ENCODE results near the gene GNB1L. TPM values are rescaled to one million over a fixed set of nuclear protein-coding genes. Genes with fewer than 3 reads are reported as not detected.
"Not testable (repeated sequence)": the region's sequence is repeated elsewhere in the genome, so short reads cannot be mapped to it uniquely, and the experiment has no call there.

GNB1L gene
- total and polyA plus RNA-seq, 10 of the 15 experiments (the other 5 are each of a cell fraction or from before 2014, with no cell fraction given) = 0.21 to 19.4 (median 6.8) TPM

GRCh38 chr22:19793161-19793560, 61.5 kb downstream of the GNB1L start:
- intact Hi-C loops (cut with micrococcal nuclease; ENCODE audit: unreplicated experiment) = no loop called here
- H2AFZ ChIP-seq (ENCODE audit: control insufficient read depth, low read depth, low read length) = no peak overlapping the region
- no peak for FAIRE-seq

GRCh38 chr22:19792383-19792896, 62.2 kb downstream of the GNB1L start:
- H3K4me2 ChIP-seq (ENCODE audit: control insufficient read depth, insufficient read depth); H3K4me3 ChIP-seq; H3K9me3 ChIP-seq (replicated peaks; ENCODE audit: control insufficient read depth, insufficient read depth, low read length); H3K4me1 ChIP-seq (ENCODE audit: control insufficient read depth, insufficient read depth, low read length); POLR2A ChIA-PET; H3K79me2 ChIP-seq (ENCODE audit: control insufficient read depth, insufficient read depth, low read length); intact Hi-C loops (cut with micrococcal nuclease; ENCODE audit: unreplicated experiment); DNase-seq (ENCODE audit: low read depth, low spot score); SMC1A ChIA-PET (ENCODE audit: uncharacterized antibody, unreplicated experiment); H3K27ac ChIP-seq (ENCODE audit: control insufficient read depth, insufficient read depth); FAIRE-seq; RAD21 ChIA-PET (ENCODE audit: unreplicated experiment); ATAC-seq; BruUV-seq (replicated peaks); H4K20me1 ChIP-seq (ENCODE audit: control insufficient read depth, insufficient read depth); H3K27me3 ChIP-seq (replicated peaks in 1 of 2; ENCODE audit: control insufficient read depth in 2 of 2, insufficient read depth in 2 of 2, low read length in 1 of 2); H2AFZ ChIP-seq (ENCODE audit: control insufficient read depth, low read depth, low read length); in situ Hi-C loops (cut with MboI); H3K9ac ChIP-seq (ENCODE audit: control insufficient read depth, insufficient read depth, low read length); H3K36me3 ChIP-seq (ENCODE audit: control insufficient read depth in 2 of 2, insufficient read depth in 2 of 2, low read length in 1 of 2): not testable (repeated sequence)
- CTCF ChIA-PET = interaction anchor here (0.6 kb wide), 1 partner anchor 16 kb away, joined by 3 read pairs; no protein-coding TSS in a partner anchor
- WGBS (ENCODE audit: insufficient coverage, insufficient replicate concordance, low lambda C conversion rate, missing lambda C conversion rate) = 93% methylated on average over 13 of the region's 13 CpGs

More at GRCh38 chr22:19793161-19793560, 61.5 kb downstream of the GNB1L start:
- CTCF ChIA-PET = no interaction called here
- BruUV-seq (replicated peaks) = no TSS peak
- TF ChIP-seq PKNOX1 (IDR thresholded peaks at IDR 0.05) (no peak), GATAD2B (conservative IDR thresholded peaks at IDR 0.05; ENCODE audit: low read depth) (no peak), CBFB (IDR thresholded peaks at IDR 0.05; ENCODE audit: low read depth) (no peak), E2F4 (IDR thresholded peaks at IDR 0.05; ENCODE audit: low read depth, low read length) (no peak), TBL1XR1 (IDR thresholded peaks at IDR 0.05; ENCODE audit: low read depth, low read length) (no peak)
- no peak for DNase-seq (ENCODE audit: low read depth, low spot score)
- Histone ChIP-seq H3K79me2 (ENCODE audit: control insufficient read depth, insufficient read depth, low read length) (no peaks in the 10 kb centered on the region), H4K20me1 (ENCODE audit: control insufficient read depth, insufficient read depth) (no peaks in the 10 kb centered on the region), H3K4me1 (ENCODE audit: control insufficient read depth, insufficient read depth, low read length) (no peaks in the 10 kb centered on the region), H3K27me3 (replicated peaks in 1 of 2; ENCODE audit: control insufficient read depth in 2 of 2, insufficient read depth in 2 of 2, low read length in 1 of 2) (no peaks in the 10 kb centered on the region), H3K4me3 (no peak overlapping the region), H3K27ac (ENCODE audit: control insufficient read depth, insufficient read depth) (no peak overlapping the region), H3K9me3 (replicated peaks; ENCODE audit: control insufficient read depth, insufficient read depth, low read length) (no peaks in the 10 kb centered on the region; the same call in 2 of the 3 replicates), H3K9ac (ENCODE audit: control insufficient read depth, insufficient read depth, low read length) (no peak overlapping the region), H3K4me2 (ENCODE audit: control insufficient read depth, insufficient read depth) (no peak overlapping the region), H3K36me3 (ENCODE audit: control insufficient read depth in 2 of 2, insufficient read depth in 2 of 2, low read length in 1 of 2) (no peaks in the 10 kb centered on the region)
- in situ Hi-C loops (cut with MboI) = no loop called here
- SMC1A ChIA-PET (ENCODE audit: uncharacterized antibody, unreplicated experiment) = no interaction called here
- WGBS (ENCODE audit: insufficient coverage, insufficient replicate concordance, low lambda C conversion rate, missing lambda C conversion rate) = 45% methylated on average over 2 of the region's 2 CpGs
- ATAC-seq = no peak
- POLR2A ChIA-PET = no interaction called here
- RAD21 ChIA-PET (ENCODE audit: unreplicated experiment) = no interaction called here

Measured in GM12878 (cell line).